Stimulated activated CD4-positive, alpha-beta T cell treated with anti-CD3 and anti-CD28 coated beads, Interleukin-1b, Interleukin-23, amount 100 ng/mL, for 24 hours (primary cell): ENCODE measurements around the gene TEF.
"Not testable (repeated sequence)": the region's sequence is repeated elsewhere in the genome, so short reads cannot be mapped to it uniquely, and the experiment has no call there.

Experiments used
- DNase-seq, 4 experiments: peaks; one replicate each; pipeline ENCODE4 v3.0.0-alpha.2; 2020; ENCODE audit warnings: low read depth in 4 of 4, low spot score in 1 of 4

Gene TEF

DNA sequence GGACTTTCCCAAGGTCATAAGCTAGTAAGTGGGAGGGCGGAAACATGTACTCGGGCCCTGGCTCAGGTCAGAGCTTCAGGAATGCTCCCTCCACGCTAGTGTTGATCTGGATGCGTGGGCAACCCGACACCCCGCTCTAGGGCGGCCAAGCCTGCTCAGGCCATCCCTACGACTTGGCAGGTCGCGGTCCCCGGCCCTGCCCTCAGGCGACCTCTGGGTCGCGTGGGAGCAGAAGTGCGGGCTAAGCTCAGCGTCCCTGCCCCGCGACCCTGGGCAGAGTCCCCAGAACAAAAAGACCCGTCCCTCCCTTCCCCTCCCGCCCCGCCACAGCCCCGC is 781 bp upstream of the TEF start:
- DNase-seq: no peak

GRCh38 chr22:41382098-41382578 is 396 bp downstream of the TEF start:
- DNase-seq: peak; percentile 18 to 47 (median 38)

DNA sequence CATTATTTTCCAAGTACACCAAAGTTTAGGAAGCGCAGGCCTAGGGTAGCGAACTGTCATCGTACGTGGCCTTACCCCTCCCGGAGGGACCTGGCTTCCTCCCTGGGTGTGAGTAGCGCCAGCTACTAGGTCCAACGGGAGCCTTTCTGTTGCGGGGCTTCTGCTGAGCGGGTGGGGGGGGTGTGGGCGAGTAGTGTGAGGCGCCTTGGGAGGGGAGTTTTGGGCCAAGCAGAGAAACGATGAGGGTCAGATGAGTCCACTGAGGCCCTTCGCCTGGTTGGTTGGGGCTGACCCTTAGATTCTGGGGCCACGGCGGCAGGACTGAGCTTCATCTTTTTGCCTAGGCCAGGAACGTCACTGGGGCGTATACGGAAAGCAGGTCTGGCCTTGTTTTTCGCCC is 868 bp downstream of the TEF start:
- no peak for DNase-seq

- DNase-seq: no peak
Observed at GRCh38 chr22:41383085-41383484, 1.3 kb downstream of the TEF start.

GRCh38 chr22:41384128-41384527 is 2.4 kb downstream of the TEF start:
- DNase-seq: no peak

DNA sequence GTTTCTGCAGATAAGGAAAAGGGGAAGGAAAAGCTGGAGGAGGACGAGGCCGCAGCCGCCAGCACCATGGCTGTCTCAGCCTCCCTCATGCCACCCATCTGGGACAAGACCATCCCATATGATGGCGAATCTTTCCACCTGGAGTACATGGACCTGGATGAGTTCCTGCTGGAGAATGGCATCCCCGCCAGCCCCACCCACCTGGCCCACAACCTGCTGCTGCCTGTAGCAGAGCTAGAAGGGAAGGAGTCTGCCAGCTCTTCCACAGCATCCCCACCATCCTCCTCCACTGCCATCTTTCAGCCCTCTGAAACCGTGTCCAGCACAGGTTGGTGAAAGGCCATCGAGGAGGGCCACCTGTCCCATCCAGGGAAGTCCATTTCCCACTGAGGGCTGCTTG is 5.6 kb downstream of the TEF start:
- DNase-seq: no peak

DNA sequence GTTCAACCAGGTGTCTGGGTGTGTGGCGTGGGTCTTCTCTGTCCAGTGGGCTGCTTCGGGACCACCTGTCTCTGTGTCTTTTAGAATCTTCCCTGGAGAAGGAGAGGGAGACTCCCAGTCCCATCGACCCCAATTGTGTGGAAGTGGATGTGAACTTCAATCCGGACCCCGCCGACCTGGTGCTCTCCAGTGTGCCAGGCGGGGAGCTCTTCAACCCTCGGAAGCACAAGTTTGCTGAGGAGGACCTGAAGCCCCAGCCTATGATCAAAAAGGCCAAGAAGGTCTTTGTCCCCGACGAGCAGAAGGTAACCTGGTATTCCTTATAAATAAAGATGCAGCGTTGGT is 12.2 kb downstream of the TEF start:
- DNase-seq: no peak

DNA sequence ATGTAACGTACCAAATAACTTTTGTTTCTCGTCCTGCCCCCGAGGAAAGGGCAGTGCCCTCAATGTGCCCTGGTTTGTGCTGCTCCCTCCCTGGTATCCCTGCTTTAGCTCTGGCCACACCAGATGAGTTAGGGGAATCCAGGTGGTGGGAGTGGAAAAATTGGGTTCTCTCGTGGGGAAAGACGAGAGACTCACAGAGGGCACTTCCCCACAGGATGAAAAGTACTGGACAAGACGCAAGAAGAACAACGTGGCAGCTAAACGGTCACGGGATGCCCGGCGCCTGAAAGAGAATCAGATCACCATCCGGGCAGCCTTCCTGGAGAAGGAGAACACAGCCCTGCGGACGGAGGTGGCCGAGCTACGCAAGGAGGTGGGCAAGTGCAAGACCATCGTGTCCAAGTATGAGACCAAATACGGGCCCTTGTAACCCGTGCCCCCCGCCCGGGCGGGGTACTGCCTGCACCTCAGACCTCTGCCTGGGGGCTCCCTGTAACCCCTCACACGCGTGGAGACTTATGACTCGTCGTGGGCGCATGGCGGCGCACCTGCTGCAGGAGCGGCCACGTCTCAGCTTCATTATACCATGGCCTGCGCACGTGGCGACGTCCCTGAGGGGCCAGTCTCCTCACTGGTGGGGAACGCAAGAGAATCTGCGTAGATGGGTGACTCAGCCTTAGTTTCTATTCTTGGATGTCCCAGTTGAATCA is 13.9 kb downstream of the TEF start:
- no peak for DNase-seq

GRCh38 chr22:41397143-41397811 is 15.5 kb downstream of the TEF start:
- DNase-seq: no peak

- no peak for DNase-seq
Observed at GRCh38 chr22:41398921-41399320, 17.2 kb downstream of the TEF start.

- DNase-seq: no peak
Observed at GRCh38 chr22:41401781-41402648, 20.3 kb downstream of the TEF start.

GRCh38 chr22:41402851-41403250 is 21.1 kb downstream of the TEF start:
- DNase-seq: not testable (repeated sequence)

DNA sequence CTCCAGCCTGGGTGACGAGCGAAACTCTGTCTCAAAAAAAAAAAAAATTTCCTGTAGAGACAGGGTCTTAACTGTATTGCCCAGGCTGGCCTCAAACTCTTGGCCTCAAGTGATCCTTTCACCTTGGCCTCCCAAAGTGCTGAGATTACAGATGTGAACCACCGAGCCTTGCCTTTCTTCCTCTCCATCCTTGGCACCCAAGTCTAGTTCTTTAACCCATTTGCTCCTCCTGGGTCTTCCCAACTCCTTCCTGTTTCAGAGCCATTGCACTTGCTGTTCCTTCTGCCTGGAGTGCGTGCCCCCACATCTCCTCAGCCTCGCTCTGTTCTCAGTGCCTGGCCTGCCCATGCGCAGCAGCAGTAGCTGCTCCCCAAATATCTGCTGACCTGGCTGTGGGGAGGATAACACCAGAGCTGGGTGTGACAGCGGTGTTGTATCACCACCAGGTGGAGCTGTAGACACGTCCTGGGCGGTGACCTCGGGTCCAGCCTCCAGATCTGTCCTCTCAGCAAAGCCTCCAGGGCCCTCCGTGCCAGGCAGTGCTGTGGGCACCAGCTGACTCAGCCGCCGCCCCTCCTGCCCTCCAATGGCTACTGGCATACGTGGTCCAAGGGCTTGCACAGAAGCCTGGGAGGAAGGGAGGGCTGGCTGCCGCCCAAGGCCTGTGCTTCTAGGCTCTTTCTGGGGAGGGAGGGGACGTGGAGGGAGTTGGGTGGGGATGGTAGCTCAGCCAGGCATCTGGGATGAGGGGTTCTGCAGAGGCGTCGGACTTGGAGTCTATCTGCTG is 22.0 kb downstream of the TEF start:
- peak; percentile 68 to 76 (median 74) for DNase-seq

DNA sequence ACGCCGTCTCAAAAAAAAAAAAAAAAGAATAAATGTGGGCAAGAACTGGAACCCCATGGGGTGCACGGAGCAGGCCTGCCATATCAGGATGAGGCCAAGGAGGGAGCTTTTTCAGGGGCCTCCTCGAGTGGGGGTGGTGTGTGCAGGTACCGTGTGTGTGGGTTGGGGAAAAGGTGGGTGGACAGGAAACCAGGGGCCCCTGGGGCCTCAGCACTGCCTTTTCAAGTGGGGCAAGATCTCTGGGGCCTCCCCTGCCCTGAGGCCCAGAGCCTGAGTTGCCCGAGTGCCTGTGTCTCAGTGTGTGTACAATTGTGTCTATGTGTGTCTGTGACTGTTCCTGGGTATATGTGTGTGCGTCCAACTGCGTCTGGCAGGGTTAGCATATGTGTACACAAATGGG is 23.8 kb downstream of the TEF start:
- DNase-seq: no peak

GRCh38 chr22:41406410-41406809 is 24.7 kb downstream of the TEF start:
- no peak for DNase-seq

DNA sequence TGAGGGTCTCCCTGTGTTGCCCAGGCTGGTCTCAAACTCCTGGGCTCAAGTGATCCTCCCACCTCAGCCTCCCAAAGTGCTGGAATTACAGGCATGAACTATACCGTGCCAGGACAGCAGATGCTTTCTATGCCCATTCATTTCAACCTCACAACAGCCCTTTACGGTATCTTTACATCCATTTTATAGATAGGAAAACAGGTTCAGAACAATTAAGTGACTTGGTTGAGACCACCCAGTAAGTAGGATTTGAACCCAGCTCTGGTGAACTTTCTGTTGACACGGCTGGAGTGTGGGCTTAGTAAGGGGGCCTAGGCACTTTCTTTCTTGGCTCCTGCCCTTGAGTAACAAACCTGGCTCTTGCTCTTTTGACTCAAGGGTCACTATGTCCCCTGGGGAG is 25.7 kb downstream of the TEF start:
- DNase-seq: no peak

DNA sequence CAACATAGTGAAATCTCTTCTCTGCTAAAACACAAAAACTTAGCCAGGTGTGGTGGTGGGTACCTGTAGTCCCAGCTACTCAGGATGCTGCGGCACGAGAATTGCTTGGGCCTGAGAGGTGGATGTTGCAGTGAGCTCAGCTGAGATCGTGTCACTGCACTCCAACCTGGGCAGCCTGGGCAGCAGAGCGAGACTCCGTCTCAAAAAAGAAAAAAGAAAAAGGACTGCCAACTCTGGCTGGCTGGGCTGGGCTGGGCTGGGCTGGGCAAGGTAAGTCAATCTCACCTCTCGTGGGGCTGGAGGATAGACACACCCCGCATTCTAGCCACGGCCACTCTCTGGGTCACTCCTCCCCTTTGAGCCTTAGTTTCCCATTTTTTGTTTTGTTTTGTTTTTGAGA is 26.9 kb downstream of the TEF start:
- DNase-seq: no peak

DNA sequence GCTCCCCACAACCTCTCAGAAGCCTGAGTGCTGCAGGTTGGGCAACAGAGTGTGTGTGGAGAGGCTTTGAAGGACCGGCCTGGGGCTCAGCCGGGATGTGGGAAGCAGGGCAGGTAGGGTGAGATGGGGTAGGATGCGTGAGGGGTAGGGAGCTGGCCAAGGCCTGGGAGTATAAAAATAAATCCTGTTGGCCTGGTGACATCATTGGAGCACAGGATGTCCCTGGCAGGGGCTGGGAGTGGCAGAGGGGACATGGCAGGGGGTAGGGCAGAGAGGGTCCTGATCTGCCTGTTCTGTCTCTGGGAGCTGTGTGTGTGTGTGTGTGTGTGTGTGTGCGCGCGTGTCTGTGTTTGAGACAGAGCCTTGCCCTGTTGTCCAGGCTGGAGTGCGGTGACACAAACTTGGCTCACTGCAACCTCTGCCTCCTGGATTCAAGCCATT is 28.6 kb downstream of the TEF start:
- DNase-seq: no peak

GRCh38 chr22:41411021-41411851 is 29.5 kb downstream of the TEF start:
- no peak for DNase-seq

GRCh38 chr22:41415554-41415953 is 33.8 kb downstream of the TEF start:
- no peak for DNase-seq
